Measurements from ENCODE around the gene NCS1.

Gene NCS1

DNA sequence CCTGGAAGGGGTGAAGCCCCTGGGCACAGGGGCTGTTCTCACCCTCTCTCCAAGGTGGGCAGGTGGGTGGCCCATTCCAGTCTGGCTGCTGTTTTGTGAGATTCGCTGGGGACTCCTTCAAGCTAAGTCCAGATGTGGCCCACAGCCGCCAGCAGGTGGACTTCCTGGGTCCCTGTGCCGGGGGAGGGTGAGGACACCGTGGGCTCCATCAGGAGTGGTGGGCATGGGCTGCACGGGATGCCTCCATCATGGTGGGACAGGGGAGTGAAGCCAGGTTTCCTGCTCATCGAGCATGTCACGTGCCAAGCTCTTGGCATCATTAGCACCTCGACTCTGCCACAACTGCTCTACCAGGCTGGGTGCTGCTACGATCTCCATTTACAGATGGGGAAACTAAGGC is 1.8 kb downstream of the NCS1 start:
- CTCF ChIA-PET, result interaction anchor here (0.7 to 1.9 kb wide), 9 partner anchors 9 to 179 kb away, joined by 3 to 8 read pairs (median 4); no protein-coding TSS in a partner anchor
- no peak overlapping the region for H3K27ac ChIP-seq (ENCODE audit: extremely low read depth, low read depth, low read length)
- no peak overlapping the region for H3K4me3 ChIP-seq (ENCODE audit: low read depth, low read length)
- POLR2A ChIA-PET, result no interaction called here
- peaks cover 7% of the 10 kb centered on the region for H3K4me1 ChIP-seq (ENCODE audit: control insufficient read depth, insufficient read depth, low read length)
- TF ChIP-seq, protein P1, sequence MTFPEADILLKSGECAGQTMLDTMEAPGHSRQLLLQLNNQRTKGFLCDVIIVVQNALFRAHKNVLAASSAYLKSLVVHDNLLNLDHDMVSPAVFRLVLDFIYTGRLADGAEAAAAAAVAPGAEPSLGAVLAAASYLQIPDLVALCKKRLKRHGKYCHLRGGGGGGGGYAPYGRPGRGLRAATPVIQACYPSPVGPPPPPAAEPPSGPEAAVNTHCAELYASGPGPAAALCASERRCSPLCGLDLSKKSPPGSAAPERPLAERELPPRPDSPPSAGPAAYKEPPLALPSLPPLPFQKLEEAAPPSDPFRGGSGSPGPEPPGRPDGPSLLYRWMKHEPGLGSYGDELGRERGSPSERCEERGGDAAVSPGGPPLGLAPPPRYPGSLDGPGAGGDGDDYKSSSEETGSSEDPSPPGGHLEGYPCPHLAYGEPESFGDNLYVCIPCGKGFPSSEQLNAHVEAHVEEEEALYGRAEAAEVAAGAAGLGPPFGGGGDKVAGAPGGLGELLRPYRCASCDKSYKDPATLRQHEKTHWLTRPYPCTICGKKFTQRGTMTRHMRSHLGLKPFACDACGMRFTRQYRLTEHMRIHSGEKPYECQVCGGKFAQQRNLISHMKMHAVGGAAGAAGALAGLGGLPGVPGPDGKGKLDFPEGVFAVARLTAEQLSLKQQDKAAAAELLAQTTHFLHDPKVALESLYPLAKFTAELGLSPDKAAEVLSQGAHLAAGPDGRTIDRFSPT (tag by site-specific recombination; IDR thresholded peaks at IDR 0.05), result peak; percentile 15; the same call in 1 of the 2 replicates
- TF ChIP-seq ZNF423 (tag by site-specific recombination; IDR thresholded peaks at IDR 0.05), result no peak
- no peaks in the 10 kb centered on the region for H3K9me3 ChIP-seq (ENCODE audit: control insufficient read depth, insufficient read depth, low read depth, low read length)
- H3K36me3 ChIP-seq (ENCODE audit: control insufficient read depth in 2 of 2, insufficient read depth in 1 of 2, low read length in 2 of 2), result no peaks in the 10 kb centered on the region

DNA sequence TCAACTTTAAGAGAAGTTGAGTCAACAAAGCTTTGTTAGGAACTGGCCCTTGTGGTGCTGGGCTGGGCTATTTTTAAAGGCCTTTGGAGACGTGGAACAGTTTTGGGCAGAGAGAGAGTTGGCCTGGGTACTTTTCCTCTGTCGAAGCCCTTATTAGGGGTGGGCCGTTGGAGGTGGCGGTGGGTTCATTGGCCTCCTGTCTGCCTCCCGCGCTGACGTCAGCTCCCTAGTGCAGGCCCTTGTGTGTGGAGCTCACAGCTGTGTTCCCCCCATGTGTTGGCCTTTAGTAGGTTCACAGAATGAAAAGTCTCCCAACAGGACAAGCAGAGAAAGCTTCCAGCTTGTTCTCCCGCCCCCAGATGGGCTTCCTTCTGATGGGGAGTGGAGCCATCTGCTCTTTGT is 2.7 kb downstream of the NCS1 start:
- H3K4me3 ChIP-seq (ENCODE audit: low read depth, low read length), result no peak overlapping the region
- H3K27ac ChIP-seq (ENCODE audit: extremely low read depth, low read depth, low read length), result no peak overlapping the region
- H3K9me3 ChIP-seq (ENCODE audit: control insufficient read depth, insufficient read depth, low read depth, low read length), result no peaks in the 10 kb centered on the region
- ChIA-PET POLR2A (interaction anchor here (0.6 kb wide), 1 partner anchor 10 kb away, joined by 3 read pairs; no protein-coding TSS in a partner anchor), CTCF (interaction anchor here (0.6 to 1.9 kb wide), 5 partner anchors 12 to 146 kb away, joined by 3 to 8 read pairs (median 4); no protein-coding TSS in a partner anchor)
- no peak for TF ChIP-seq ZFP41 (tag by site-specific recombination; IDR thresholded peaks at IDR 0.05; ENCODE audit: borderline replicate concordance)
- TF ChIP-seq ZNF146 (tag by site-specific recombination; IDR thresholded peaks at IDR 0.05), result no peak
- TF ChIP-seq, protein P2, sequence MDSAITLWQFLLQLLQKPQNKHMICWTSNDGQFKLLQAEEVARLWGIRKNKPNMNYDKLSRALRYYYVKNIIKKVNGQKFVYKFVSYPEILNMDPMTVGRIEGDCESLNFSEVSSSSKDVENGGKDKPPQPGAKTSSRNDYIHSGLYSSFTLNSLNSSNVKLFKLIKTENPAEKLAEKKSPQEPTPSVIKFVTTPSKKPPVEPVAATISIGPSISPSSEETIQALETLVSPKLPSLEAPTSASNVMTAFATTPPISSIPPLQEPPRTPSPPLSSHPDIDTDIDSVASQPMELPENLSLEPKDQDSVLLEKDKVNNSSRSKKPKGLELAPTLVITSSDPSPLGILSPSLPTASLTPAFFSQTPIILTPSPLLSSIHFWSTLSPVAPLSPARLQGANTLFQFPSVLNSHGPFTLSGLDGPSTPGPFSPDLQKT (IDR thresholded peaks at IDR 0.05; ENCODE audit: borderline replicate concordance, low read depth, low read length), result no peak
- H3K4me1 ChIP-seq (ENCODE audit: control insufficient read depth, insufficient read depth, low read length), result peaks cover 7% of the 10 kb centered on the region
- no peaks in the 10 kb centered on the region for H3K36me3 ChIP-seq (ENCODE audit: control insufficient read depth in 2 of 2, insufficient read depth in 1 of 2, low read length in 2 of 2)

DNA sequence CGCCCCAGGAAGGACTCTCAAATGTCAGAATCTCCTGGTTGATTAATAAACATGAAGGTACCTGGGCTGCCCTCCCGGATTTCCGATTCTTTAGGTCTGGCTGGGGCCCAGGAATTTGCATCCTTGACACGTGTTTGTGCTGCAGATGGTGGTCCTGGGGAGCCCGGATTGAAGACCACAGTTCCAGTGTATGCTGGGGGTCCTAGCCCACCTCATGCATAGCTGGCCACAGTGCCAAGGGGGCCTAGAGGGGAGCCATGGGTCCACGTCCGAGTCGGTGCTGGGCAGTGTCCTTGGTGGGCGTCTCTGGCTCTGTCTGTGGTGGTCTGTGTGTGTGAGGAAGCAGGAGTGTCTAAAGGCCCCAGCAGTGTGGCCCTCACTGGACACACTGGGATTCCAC is 3.2 kb downstream of the NCS1 start:
- H3K27ac ChIP-seq (ENCODE audit: extremely low read depth, low read depth, low read length), result no peak overlapping the region
- ChIA-PET POLR2A (no interaction called here), CTCF (no interaction called here)
- peaks cover 7% of the 10 kb centered on the region for H3K4me1 ChIP-seq (ENCODE audit: control insufficient read depth, insufficient read depth, low read length)
- H3K9me3 ChIP-seq (ENCODE audit: control insufficient read depth, insufficient read depth, low read depth, low read length), result no peaks in the 10 kb centered on the region
- peaks cover 0 to under 1% of the 10 kb centered on the region in 2 experiments; a peak in 1 of 3 replicates for H3K36me3 ChIP-seq (ENCODE audit: control insufficient read depth in 2 of 2, insufficient read depth in 1 of 2, low read length in 2 of 2)
- no peak overlapping the region for H3K4me3 ChIP-seq (ENCODE audit: low read depth, low read length)
- TF ChIP-seq ZNF654 (tag by site-specific recombination; IDR thresholded peaks at IDR 0.05; ENCODE audit: low read depth) (no peak), OVOL3 (tag by site-specific recombination; IDR thresholded peaks at IDR 0.05) (no peak), ZNF184 (tag by site-specific recombination; IDR thresholded peaks at IDR 0.05) (no peak), ZNF2 (tag by site-specific recombination; IDR thresholded peaks at IDR 0.05) (no peak), ZNF785 (tag by site-specific recombination; IDR thresholded peaks at IDR 0.05) (no peak), ZEB2 (tag by site-specific recombination; IDR thresholded peaks at IDR 0.05) (no peak), ZNF555 (tag by site-specific recombination; conservative IDR thresholded peaks at IDR 0.05) (no peak), ZNF830 (tag by site-specific recombination; IDR thresholded peaks at IDR 0.05; ENCODE audit: low read depth) (no peak), ZNF544 (tag by site-specific recombination; IDR thresholded peaks at IDR 0.05) (no peak)
- TF ChIP-seq, protein P3, sequence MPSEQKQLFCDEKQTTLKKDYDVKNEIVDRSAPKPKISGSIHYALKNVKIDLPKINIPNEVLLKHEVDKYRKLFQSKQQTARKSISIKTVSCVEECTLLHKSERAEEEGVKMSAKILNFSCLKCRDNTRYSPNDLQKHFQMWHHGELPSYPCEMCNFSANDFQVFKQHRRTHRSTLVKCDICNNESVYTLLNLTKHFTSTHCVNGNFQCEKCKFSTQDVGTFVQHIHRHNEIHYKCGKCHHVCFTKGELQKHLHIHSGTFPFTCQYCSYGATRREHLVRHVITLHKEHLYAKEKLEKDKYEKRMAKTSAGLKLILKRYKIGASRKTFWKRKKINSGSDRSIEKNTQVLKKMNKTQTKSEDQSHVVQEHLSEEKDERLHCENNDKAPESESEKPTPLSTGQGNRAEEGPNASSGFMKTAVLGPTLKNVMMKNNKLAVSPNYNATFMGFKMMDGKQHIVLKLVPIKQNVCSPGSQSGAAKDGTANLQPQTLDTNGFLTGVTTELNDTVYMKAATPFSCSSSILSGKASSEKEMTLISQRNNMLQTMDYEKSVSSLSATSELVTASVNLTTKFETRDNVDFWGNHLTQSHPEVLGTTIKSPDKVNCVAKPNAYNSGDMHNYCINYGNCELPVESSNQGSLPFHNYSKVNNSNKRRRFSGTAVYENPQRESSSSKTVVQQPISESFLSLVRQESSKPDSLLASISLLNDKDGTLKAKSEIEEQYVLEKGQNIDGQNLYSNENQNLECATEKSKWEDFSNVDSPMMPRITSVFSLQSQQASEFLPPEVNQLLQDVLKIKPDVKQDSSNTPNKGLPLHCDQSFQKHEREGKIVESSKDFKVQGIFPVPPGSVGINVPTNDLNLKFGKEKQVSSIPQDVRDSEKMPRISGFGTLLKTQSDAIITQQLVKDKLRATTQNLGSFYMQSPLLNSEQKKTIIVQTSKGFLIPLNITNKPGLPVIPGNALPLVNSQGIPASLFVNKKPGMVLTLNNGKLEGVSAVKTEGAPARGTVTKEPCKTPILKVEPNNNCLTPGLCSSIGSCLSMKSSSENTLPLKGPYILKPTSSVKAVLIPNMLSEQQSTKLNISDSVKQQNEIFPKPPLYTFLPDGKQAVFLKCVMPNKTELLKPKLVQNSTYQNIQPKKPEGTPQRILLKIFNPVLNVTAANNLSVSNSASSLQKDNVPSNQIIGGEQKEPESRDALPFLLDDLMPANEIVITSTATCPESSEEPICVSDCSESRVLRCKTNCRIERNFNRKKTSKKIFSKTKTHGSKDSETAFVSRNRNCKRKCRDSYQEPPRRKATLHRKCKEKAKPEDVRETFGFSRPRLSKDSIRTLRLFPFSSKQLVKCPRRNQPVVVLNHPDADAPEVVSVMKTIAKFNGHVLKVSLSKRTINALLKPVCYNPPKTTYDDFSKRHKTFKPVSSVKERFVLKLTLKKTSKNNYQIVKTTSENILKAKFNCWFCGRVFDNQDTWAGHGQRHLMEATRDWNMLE (tag by site-specific recombination; conservative IDR thresholded peaks at IDR 0.05; ENCODE audit: low read depth), result no peak
- TF ChIP-seq, protein P4, sequence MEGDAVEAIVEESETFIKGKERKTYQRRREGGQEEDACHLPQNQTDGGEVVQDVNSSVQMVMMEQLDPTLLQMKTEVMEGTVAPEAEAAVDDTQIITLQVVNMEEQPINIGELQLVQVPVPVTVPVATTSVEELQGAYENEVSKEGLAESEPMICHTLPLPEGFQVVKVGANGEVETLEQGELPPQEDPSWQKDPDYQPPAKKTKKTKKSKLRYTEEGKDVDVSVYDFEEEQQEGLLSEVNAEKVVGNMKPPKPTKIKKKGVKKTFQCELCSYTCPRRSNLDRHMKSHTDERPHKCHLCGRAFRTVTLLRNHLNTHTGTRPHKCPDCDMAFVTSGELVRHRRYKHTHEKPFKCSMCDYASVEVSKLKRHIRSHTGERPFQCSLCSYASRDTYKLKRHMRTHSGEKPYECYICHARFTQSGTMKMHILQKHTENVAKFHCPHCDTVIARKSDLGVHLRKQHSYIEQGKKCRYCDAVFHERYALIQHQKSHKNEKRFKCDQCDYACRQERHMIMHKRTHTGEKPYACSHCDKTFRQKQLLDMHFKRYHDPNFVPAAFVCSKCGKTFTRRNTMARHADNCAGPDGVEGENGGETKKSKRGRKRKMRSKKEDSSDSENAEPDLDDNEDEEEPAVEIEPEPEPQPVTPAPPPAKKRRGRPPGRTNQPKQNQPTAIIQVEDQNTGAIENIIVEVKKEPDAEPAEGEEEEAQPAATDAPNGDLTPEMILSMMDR (tag by site-specific recombination; IDR thresholded peaks at IDR 0.05), result no peak
- TF ChIP-seq, protein P1 (tag by site-specific recombination; IDR thresholded peaks at IDR 0.05), result no peak
- TF ChIP-seq, protein P5, sequence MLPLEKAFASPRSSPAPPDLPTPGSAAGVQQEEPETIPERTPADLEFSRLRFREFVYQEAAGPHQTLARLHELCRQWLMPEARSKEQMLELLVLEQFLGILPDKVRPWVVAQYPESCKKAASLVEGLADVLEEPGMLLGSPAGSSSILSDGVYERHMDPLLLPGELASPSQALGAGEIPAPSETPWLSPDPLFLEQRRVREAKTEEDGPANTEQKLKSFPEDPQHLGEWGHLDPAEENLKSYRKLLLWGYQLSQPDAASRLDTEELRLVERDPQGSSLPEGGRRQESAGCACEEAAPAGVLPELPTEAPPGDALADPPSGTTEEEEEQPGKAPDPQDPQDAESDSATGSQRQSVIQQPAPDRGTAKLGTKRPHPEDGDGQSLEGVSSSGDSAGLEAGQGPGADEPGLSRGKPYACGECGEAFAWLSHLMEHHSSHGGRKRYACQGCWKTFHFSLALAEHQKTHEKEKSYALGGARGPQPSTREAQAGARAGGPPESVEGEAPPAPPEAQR (tag by site-specific recombination; IDR thresholded peaks at IDR 0.05), result no peak
